Activated CD4-positive, alpha-beta T cell treated with anti-CD3 and anti-CD28 coated beads for 36 hours (primary cell): ENCODE measurements around the gene CHST10. TPM values are rescaled to one million over a fixed set of nuclear protein-coding genes. Genes with fewer than 3 reads are reported as not detected.

ENCODE experiments used
- ATAC-seq: fragments of 200-7000 bp; cut with Tn5 transposase; one replicate; pipeline ENCODE4 v1.10.0; 2021; ENCODE audit warnings: mild to moderate bottlenecking, moderate library complexity
- CTCF ChIA-PET: fragments of 350-600 bp; sonication (Branson Sonifier 250); formaldehyde crosslinking; loops from one replicate; lab custom pipeline; 2021; ENCODE audit warnings: antibody characterized with exemption; lab: Charles Lee
- POLR2A ChIA-PET: fragments of 350-600 bp; sonication (Branson Sonifier 250); formaldehyde crosslinking; loops from one replicate; lab custom pipeline; 2021; ENCODE audit warnings: antibody characterized with exemption, inconsistent platforms; lab: Charles Lee
- DNase-seq: peaks from one replicate; pipeline ENCODE4 v3.0.0-alpha.2; 2020
- H3K27ac Mint-ChIP-seq: one replicate; pipeline ENCODE4 v1.8.0; 2021; ENCODE audit warnings: mixed read lengths
- H3K27me3 Mint-ChIP-seq: one replicate; pipeline ENCODE4 v1.8.0; 2021; ENCODE audit warnings: mixed read lengths
- H3K36me3 Mint-ChIP-seq: one replicate; pipeline ENCODE4 v1.8.0; 2021; ENCODE audit warnings: low read depth, mixed read lengths
- H3K4me1 Mint-ChIP-seq: one replicate; pipeline ENCODE4 v1.8.0; 2021; ENCODE audit warnings: mixed read lengths
- H3K4me3 Mint-ChIP-seq: one replicate; pipeline ENCODE4 v1.8.0; 2021; ENCODE audit warnings: mild to moderate bottlenecking, moderate library complexity, mixed read lengths
- H3K9me3 Mint-ChIP-seq: one replicate; pipeline ENCODE4 v1.8.0; 2021; ENCODE audit warnings: low read depth, mixed read lengths
- intact Hi-C, 2 experiments: fragments of 100-400 bp; cut with DNase I in 1 of 2; cut with micrococcal nuclease in 1 of 2; formaldehyde crosslinking; loops; one replicate each; pipeline versions ENCODE4 v1.14.2 to v1.15.1; 2022 to 2024; cut with DNase I, micrococcal nuclease
- total RNA-seq, 2 experiments: library from RNA; stranded (reverse); gene quantifications; one replicate each; pipeline ENCODE4 v1.2.3, GENCODE V29; 2021

The CHST10 gene
- total RNA-seq, 2 experiments from 2014 or later, result 5.9 to 6.2 TPM

- no peaks in the 10 kb centered on the region for H3K9me3 Mint-ChIP-seq
- peaks cover 24% of the 10 kb centered on the region for H3K4me1 Mint-ChIP-seq
- intact Hi-C loops, result loop anchor here (5.0 kb wide), 2 partner anchors 146 to 166 kb away; partner anchors contain the start of gene PDCL3 (in 1 of the 2)
- no peak for DNase-seq
- H3K27ac Mint-ChIP-seq, result peak overlapping the region; percentile 51
- CTCF ChIA-PET, result interaction anchor here (0.6 to 0.8 kb wide), 3 partner anchors 32 to 154 kb away, joined by 3 read pairs; no protein-coding TSS in a partner anchor
- peak overlapping the region; percentile 77 for H3K4me3 Mint-ChIP-seq
- no peak for ATAC-seq
- POLR2A ChIA-PET, result no interaction called here
- peaks cover 4% of the 10 kb centered on the region for H3K36me3 Mint-ChIP-seq
- H3K27me3 Mint-ChIP-seq, result no peaks in the 10 kb centered on the region
These were observed 1.0 kb downstream of the CHST10 start for GRCh38 chr2:100416397-100416934.

DNA sequence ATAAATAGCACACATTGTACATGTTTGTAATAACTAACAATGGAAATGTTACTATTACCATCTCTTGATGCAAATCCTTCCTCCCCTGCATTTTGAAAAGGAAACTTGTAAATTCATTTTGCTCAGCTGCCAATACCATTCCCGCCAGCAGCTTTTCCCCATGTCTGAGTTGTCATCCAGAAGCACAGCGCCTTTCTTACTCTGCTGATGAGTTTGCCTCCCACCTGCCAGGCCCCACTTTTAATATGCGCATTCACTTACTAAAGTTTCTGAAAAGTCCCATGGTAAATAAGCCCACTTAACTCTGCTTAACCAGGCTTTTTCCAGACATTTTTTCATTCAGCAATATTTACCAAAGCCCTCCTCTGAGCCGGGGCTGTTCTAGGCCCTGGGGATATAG is 3.9 kb downstream of the CHST10 start:
- peaks cover 23% of the 10 kb centered on the region for H3K4me1 Mint-ChIP-seq
- no peaks in the 10 kb centered on the region for H3K27me3 Mint-ChIP-seq
- DNase-seq (no peak), ATAC-seq (no peak)
- CTCF ChIA-PET, result interaction anchor here (1.3 kb wide), 1 partner anchor 33 kb away, joined by 6 read pairs; no protein-coding TSS in a partner anchor
- no peak overlapping the region for H3K4me3 Mint-ChIP-seq
- intact Hi-C loops, result no loop called here
- POLR2A ChIA-PET, result no interaction called here
- H3K36me3 Mint-ChIP-seq, result peaks cover 4% of the 10 kb centered on the region
- H3K9me3 Mint-ChIP-seq, result no peaks in the 10 kb centered on the region
- H3K27ac Mint-ChIP-seq, result no peak overlapping the region

- ATAC-seq (no peak), DNase-seq (no peak)
- H3K9me3 Mint-ChIP-seq, result no peaks in the 10 kb centered on the region
- peaks cover 19% of the 10 kb centered on the region for H3K4me1 Mint-ChIP-seq
- POLR2A ChIA-PET, result no interaction called here
- peaks cover 4% of the 10 kb centered on the region for H3K36me3 Mint-ChIP-seq
- H3K4me3 Mint-ChIP-seq, result no peak overlapping the region
- H3K27me3 Mint-ChIP-seq, result no peaks in the 10 kb centered on the region
- peak overlapping the region; percentile 6 for H3K27ac Mint-ChIP-seq
- intact Hi-C loops, result no loop called here
- CTCF ChIA-PET, result interaction anchor here (1.0 to 1.3 kb wide), 2 partner anchors 32 to 45 kb away, joined by 3 to 6 read pairs; no protein-coding TSS in a partner anchor
These were observed 4.6 kb downstream of the CHST10 start for GRCh38 chr2:100412881-100413321.

- ATAC-seq (no peak), DNase-seq (no peak)
- H3K27ac Mint-ChIP-seq, result no peak overlapping the region
- H3K27me3 Mint-ChIP-seq, result no peaks in the 10 kb centered on the region
- intact Hi-C loops, result no loop called here
- ChIA-PET POLR2A (no interaction called here), CTCF (interaction anchor here (1.0 to 1.3 kb wide), 2 partner anchors 31 to 45 kb away, joined by 3 to 6 read pairs; no protein-coding TSS in a partner anchor)
- peaks cover 4% of the 10 kb centered on the region for H3K36me3 Mint-ChIP-seq
- H3K9me3 Mint-ChIP-seq, result no peaks in the 10 kb centered on the region
- H3K4me3 Mint-ChIP-seq, result no peak overlapping the region
- H3K4me1 Mint-ChIP-seq, result peaks cover 19% of the 10 kb centered on the region
These were observed 5.0 kb downstream of the CHST10 start for GRCh38 chr2:100412466-100412865.

GRCh38 chr2:100411841-100412292 is 5.6 kb downstream of the CHST10 start:
- no peak for ATAC-seq
- Mint-ChIP-seq H3K4me3 (no peak overlapping the region), H3K36me3 (peaks cover 4% of the 10 kb centered on the region), H3K9me3 (no peaks in the 10 kb centered on the region), H3K4me1 (peaks cover 17% of the 10 kb centered on the region), H3K27ac (no peak overlapping the region), H3K27me3 (no peaks in the 10 kb centered on the region)
- DNase-seq, result no peak
- POLR2A ChIA-PET, result no interaction called here
- CTCF ChIA-PET, result no interaction called here
- intact Hi-C loops, result no loop called here

DNA sequence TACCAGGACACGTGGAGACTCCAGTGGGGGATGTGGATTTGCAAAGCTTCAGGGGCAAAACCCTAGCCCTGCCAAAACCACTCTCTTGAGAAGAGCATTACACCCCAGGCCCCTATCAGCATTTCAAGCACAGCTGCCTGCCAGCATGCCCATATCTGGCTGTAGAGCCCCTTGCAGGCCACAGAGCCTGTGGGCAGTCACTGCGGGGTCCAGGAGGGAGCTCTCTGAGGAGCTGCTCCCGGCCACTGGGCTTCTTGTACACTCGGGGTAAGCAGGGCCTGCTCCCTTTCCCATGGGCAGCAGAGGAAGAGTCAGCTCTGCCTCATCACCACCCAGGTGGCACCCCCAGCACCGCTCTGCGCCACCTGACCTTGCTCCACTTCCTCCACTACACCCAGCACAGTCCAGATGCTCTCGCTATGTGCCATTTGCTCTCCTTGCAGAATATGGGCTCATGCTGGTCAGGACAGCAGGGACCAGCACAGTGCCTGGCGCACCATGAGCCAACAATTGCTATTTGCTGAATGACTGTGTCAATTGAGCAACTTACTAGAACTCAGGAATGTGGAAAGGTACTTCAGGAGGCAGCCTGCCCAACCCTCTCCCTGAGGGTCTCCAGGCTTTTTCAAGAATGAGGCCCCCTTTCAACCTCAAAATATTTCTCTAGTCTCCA is 7.4 kb downstream of the CHST10 start:
- ChIA-PET POLR2A (no interaction called here), CTCF (no interaction called here)
- Mint-ChIP-seq H3K4me3 (no peak overlapping the region), H3K4me1 (no peaks in the 10 kb centered on the region), H3K27me3 (no peaks in the 10 kb centered on the region), H3K27ac (no peak overlapping the region), H3K36me3 (peaks cover 6% of the 10 kb centered on the region), H3K9me3 (no peaks in the 10 kb centered on the region)
- intact Hi-C loops, result no loop called here
- ATAC-seq (no peak), DNase-seq (no peak)

GRCh38 chr2:100409461-100409860 is 8.0 kb downstream of the CHST10 start:
- Mint-ChIP-seq H3K36me3 (peaks cover 7% of the 10 kb centered on the region), H3K27me3 (no peaks in the 10 kb centered on the region), H3K27ac (no peak overlapping the region), H3K9me3 (no peaks in the 10 kb centered on the region), H3K4me1 (no peaks in the 10 kb centered on the region), H3K4me3 (no peak overlapping the region)
- POLR2A ChIA-PET, result no interaction called here
- DNase-seq, result no peak
- CTCF ChIA-PET, result no interaction called here
- intact Hi-C loops, result no loop called here
- ATAC-seq, result no peak

- no peak overlapping the region for H3K4me3 Mint-ChIP-seq
- H3K36me3 Mint-ChIP-seq, result peaks cover 8% of the 10 kb centered on the region
- H3K27ac Mint-ChIP-seq, result no peak overlapping the region
- no peak for ATAC-seq
- CTCF ChIA-PET, result no interaction called here
- DNase-seq, result no peak
- no peaks in the 10 kb centered on the region for H3K4me1 Mint-ChIP-seq
- intact Hi-C loops, result no loop called here
- H3K27me3 Mint-ChIP-seq, result no peaks in the 10 kb centered on the region
- POLR2A ChIA-PET, result no interaction called here
- H3K9me3 Mint-ChIP-seq, result no peaks in the 10 kb centered on the region
These were observed 8.5 kb downstream of the CHST10 start for GRCh38 chr2:100408941-100409340.

DNA sequence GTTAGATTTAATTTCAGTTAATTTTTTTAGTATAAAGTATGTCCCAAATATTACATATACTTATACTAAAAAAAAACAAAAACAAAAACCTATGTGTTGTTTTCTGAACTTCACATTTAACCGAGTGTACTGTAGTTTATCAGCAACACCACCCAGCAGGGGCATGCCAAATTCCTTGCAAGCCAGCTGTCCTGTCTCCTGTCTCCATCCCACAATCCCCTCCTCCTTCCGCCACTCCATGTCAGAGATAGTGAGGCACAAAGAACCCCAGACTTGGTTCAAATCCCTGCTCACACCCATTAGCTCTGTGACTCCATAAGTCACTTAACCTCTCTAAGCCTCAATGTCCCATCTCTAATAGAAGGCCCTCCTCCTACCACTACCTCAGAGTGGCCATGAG is 9.4 kb downstream of the CHST10 start:
- Mint-ChIP-seq H3K4me1 (no peaks in the 10 kb centered on the region), H3K27ac (no peak overlapping the region), H3K4me3 (no peak overlapping the region), H3K36me3 (peaks cover 6% of the 10 kb centered on the region), H3K9me3 (no peaks in the 10 kb centered on the region), H3K27me3 (no peaks in the 10 kb centered on the region)
- ChIA-PET CTCF (no interaction called here), POLR2A (no interaction called here)
- intact Hi-C loops, result no loop called here
- ATAC-seq, result no peak
- DNase-seq, result no peak

DNA sequence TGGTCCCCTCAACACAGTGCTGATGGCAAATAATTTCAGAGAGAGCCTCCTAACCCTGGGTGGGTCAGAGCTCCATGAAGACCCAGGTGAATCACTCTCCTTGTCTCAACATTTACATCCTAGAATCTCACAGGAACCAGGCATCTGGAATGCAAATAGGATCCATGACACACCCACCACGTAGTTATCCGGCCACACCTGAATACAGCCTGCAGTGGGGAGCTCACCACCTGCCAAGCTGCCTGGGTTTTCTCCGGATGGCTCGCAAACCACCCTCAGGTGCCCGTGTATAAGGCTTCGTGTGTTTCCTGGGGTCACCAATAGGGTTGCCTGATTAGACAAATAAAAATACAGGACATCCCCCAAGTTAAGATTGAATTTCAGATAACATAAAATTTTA is 9.9 kb downstream of the CHST10 start:
- POLR2A ChIA-PET, result no interaction called here
- no peak for DNase-seq
- Mint-ChIP-seq H3K27ac (no peak overlapping the region), H3K27me3 (no peaks in the 10 kb centered on the region), H3K9me3 (no peaks in the 10 kb centered on the region), H3K4me1 (no peaks in the 10 kb centered on the region), H3K4me3 (no peak overlapping the region), H3K36me3 (peaks cover 6% of the 10 kb centered on the region)
- CTCF ChIA-PET, result no interaction called here
- intact Hi-C loops, result no loop called here
- no peak for ATAC-seq

DNA sequence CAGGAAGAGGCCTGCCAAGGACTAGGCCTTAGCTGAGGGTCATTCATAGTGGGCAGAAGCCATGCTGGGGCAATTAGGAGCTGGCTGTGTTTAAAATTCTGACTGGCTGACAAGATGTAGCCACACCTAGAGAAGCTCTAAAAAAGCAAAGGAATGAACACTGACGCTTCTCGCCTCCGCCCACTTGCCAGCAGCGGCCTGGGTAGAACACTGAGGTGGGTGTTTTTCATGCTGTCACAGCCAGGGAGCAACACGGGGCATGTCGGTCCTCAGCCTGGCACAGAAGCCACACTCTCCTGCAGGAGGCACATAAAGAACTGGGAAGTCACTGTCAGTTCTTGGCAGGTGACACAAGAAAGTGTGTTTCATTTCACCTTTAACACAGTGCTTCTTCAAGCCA is 10.4 kb downstream of the CHST10 start:
- intact Hi-C loops, result no loop called here
- ChIA-PET POLR2A (no interaction called here), CTCF (no interaction called here)
- DNase-seq (no peak), ATAC-seq (no peak)
- Mint-ChIP-seq H3K4me3 (no peak overlapping the region), H3K27ac (no peak overlapping the region), H3K4me1 (no peaks in the 10 kb centered on the region), H3K27me3 (no peaks in the 10 kb centered on the region), H3K9me3 (no peaks in the 10 kb centered on the region), H3K36me3 (peaks cover 6% of the 10 kb centered on the region)

DNA sequence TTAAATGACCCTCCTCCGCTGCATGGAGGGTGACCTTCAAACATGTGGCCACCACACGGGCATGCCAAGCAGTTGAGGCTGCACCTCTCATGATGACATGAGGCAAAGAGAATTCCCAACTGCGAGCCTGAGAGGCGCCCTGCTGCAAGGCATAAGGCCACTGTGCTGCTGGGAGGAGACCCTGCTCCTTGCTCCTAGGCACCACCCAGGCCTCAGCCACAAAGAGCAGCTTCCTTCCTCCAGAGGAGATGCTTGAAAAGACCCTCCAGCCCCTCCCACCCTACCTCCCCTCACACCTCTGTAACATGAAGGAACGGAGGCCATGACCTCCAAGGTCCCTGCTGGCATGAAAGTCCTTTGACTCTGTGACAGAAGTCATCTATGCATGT is 11.4 kb downstream of the CHST10 start:
- Mint-ChIP-seq H3K27me3 (no peaks in the 10 kb centered on the region), H3K36me3 (peaks cover 6% of the 10 kb centered on the region), H3K4me1 (no peaks in the 10 kb centered on the region), H3K4me3 (no peak overlapping the region), H3K9me3 (no peaks in the 10 kb centered on the region), H3K27ac (no peak overlapping the region)
- DNase-seq (no peak), ATAC-seq (no peak)
- intact Hi-C loops, result no loop called here
- ChIA-PET POLR2A (no interaction called here), CTCF (no interaction called here)
